SIG-M5 treated with dmso at 0.1 percent for 504 hours (cell line): ENCODE results near the gene CARD14.
"Not testable (repeated sequence)": the region's sequence is repeated elsewhere in the genome, so short reads cannot be mapped to it uniquely, and the experiment has no call there.

Experiments used
- DNase-seq: peaks from one replicate; lab custom pipeline; 2025; ENCODE audit not compliant: unreplicated experiment; lab: John Stamatoyannopoulos, UW

Gene CARD14

DNA sequence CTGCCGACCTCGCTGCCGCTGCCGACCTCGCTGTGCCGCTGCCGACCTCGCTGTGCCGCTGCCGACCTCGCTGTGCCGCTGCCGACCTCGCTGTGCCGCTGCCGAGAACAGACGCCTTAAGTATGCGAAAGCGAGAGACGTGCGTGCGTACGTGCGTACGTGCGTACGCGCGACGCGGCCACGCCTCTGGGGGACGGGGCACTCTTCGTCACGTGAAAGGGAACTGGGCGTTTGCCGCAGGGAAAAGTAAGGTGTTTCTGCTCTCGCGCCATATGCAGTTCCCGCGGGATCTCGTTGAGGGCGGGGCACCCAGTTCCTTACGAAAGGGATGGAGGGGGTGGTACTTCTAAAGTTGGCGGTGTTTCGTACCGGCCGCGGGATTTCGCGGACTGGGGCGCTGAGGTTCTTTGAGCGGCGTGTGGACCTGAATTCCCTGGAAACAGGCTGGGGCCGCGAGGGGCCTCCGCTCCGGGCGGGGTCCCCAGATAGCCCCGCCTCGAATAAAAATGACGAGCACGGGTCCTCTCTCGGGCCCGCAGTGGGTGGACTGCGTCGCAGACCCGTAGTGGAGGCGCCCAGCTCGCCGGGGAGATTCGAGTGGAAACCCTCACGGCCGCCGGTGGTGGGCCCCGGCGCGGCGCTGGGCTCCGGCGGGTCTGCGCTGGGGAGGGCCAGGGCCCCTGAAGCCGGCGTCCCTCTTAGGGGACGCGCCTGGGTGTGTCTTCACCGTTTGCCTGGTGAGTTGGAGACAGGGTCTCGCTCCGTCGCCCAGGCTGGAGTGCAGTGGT lies 22.6 kb upstream of the CARD14 start, which contains the start of gene EIF4A3:
TSS of gene EIF4A3 (minus strand) at position 94 of the 788 bp plus-strand sequence. CDS start 167 bp downstream, outside the sequence.
- peak; percentile 99 for DNase-seq

DNA sequence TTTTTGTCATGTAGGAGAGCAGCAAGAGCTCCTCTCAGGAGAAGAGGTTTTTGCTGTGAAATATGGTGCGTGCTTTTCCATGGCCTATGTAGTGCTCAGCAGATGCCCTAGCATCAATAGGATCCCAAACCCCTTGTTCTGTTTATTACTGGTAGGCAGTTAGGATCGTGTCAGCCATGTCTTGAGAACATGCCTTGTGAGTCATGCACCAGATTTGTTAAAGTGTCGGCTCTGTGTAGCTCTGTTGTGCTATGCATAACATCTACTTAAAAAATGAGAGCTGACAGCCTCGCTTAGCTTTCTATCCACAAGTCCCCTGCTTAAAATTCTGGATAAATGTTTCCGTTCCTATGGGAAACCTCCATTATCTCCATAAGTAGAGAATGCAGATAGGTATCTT lies 18.5 kb upstream of the CARD14 start:
- DNase-seq: no peak

DNA sequence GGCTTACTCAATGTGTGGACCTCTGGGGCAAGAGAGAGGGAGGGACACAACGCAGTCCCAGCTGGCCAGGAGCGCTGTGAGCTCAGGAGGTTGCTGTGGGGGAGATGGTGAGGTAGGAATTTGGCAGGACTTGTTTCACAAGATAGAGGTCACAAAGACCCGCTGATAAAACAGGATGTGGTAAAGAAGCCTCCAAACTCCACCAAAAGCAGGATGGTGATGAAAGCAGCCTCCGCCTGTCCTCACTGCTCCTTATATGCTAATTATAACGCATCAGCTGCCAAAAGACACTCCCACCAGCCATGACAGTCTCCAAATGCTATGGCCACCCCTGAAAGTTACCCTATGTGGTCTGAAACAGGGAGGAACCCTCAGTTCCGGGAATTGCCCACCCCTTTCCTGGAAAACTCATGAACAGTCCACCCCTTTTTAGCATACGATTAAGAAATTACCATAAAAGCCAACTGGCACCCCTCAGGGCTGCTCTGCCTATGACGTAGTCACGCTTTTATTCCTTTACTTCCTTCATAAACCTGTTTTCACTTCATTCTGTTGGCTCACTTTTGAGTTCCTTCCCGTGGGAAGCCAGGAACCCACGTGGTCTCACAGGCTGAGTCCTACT lies 17.6 kb upstream of the CARD14 start:
- peak; percentile 92 for DNase-seq

DNA sequence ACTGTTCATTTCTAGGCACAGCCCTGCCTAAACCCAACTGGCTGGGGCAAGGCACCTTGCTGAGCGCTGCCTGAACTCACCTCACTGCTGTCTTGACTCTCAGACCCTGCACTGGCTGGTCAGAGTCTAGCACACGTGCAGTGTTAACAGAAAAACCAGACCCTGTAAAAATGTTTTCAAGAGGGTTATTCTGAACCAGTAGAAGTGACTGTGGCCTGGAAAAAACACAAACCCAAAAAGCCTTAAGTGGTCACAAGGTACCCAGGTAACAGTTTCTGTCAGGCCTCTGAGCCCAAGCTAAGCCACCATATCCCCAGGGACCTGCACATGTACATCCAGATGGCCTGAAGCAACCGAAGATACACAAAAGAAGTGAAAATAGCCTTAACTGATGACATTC lies 16.8 kb upstream of the CARD14 start:
- DNase-seq: no peak

DNA sequence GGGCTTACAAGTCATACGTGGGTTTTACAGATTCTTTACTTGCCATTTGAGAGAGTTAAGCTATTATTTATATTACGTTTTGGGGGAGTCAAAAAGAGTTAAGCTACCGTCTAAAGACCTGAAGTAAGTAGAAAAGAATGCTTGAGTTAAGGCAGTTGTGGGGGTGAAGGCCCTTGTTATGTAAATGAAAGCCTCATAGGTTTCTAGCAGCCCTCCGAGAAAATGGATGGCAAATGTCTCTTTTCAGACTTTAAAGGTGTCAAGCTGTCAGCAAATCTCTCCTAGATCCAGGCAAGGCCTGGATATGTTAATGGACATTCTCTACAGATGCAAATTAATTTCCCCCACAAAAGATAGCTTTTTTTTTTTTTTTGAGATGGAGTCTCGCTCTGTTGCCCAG lies 15.7 kb upstream of the CARD14 start:
- no peak for DNase-seq

DNA sequence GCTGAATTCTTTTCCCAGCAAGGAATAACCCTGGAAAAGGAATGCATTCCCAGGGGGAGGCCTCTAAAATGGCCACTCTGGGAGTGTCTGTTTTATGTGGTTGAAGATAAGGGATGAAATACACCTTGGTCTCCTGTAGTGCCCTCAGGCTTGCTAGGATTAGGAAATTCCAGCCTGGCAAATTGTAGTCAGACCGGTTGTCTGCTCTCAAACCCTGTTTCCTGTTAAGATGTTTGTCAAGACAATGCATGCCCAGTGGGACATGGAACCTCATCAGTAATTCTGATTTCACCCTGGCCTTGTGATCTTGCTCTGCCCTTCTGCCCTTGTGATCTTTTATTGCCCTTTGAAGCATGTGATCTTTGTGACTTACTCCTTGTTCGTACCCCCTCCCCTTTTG lies 14.2 kb upstream of the CARD14 start:
- not testable (repeated sequence) for DNase-seq

DNA sequence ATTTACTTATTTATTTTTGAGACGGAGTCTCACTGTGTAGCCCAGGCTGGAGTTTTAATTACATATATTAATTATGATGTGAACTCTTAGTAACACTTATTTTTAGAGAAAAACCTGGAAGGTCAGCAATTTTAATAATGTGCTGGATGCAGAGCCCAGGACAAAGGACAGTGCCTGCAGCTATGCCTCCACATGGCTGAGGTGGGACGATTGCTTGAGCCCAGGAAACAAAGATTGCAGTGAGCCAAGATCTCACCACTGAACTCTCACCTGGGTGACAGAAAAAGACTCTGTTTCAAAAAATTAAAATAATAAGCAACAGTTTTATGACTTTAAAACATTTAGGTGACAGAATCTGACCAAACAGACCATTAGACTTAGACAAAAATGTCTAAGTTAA lies 11.0 kb upstream of the CARD14 start:
- no peak for DNase-seq

DNA sequence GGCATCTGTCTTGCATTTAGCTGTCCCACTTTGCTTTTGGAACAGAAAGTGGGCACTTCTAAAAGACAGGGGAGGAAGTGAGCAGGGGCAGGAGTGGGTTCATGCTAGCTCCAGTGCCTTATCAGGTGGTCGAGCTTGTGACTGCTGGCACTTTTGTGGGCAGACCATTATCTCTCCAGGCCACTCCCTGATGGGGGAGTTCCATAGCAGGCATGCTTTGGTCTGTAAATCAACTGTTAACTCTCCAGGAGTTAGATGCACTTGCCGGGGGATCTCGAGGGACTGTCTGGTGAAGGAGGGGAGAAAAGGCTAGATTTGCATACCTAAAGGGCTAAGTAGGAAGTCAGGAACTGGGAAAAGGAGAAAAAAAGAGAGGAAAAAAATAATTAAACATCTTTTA lies 9.3 kb upstream of the CARD14 start:
- DNase-seq: no peak

DNA sequence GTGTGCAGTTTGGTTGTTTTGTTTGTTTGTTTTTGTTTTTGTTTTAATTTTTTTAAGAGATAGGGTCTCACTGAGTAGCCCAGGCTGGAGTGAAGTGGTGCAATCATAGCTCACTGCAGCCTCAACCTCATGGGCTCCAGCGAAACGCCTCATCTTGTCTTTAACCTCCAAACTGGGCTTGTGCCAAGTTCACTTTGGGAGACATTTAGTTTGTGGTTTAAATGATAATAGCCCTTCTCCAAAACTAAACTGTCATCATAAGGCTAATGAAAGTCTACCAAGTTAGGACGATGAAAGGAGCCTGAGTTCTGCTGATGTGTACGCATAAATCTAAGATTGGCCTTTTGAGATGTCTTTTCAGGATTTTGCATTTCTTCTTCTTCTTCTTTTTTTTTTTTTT lies 6.5 kb upstream of the CARD14 start:
- no peak for DNase-seq

DNA sequence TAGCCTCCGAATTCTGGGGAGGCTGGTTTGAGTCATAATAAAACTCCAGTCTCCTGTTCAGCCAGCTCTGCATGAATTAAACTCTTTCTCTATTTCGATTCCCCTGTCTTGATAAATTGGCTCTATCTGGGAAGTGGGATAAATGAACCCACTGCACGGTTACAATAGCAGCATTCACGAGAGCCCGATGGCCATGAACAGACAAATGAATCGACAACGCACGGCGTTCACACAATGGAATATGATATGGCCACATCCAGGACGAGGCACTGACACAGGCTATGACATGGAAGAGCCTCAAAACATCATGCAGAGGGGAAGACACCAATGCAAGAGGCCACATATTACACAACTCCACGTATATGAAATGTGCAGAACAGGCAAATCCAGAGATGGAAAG lies 5.6 kb upstream of the CARD14 start:
- peak; percentile 8 for DNase-seq

DNA sequence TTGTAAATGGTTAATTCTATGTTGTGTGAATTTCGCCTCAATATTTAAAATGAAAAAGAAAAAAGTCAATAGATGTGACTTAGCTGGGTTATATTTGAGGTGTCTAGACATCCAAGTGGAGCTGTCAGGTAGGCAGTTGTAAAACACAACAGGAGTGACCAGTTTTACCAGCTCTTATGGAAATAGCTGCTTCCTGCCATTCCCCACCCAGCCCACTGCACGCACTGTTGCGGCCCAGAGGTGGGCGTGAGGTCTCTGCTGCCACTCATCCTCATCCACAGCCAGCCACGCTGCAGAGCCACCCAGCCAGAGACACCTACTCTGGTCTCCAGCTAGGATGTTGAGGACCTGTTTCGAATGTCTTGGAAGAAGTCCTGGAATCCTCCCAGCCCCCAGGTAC lies 3.4 kb upstream of the CARD14 start:
- peak; percentile 20 for DNase-seq

DNA sequence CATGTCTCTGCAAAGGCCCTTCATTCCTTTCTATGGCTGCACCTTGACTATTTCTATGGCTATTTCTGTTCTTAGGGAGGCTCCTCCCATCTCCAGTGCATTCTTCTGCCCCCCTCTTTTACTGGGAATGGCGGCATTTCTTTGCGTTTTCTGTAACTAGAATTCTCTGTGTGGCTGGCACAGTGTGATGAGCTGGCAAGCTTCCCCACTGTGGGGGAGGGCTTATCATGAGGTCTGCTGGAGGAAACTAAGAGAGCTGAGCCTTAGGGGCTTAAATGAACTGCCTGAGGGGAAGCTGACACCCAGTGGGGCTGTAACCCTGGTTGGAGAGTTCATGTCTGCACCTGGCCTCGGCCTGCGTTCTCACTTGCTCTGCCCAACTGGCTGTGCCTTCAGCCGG lies 1.5 kb upstream of the CARD14 start:
- no peak for DNase-seq

DNA sequence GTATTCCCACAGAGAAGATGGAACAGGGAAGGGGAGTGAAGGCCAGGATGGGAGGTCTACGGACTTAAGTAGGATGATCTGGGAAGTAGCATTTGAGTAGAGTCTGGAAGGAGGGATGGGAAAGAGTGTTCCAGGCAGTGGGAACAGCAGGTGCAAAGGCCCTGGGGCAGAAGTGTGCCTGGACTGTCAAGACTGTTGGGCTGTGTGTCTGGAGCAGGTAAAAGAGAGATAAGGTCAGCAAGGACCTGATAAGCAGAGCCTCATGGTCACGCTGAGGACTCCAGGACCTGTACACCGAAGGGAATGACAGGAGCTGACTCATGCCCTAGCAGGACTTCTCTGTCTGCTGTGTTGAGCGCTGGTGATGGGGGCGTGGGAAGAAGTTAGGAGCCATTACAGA lies 723 bp upstream of the CARD14 start:
- DNase-seq: no peak

DNA sequence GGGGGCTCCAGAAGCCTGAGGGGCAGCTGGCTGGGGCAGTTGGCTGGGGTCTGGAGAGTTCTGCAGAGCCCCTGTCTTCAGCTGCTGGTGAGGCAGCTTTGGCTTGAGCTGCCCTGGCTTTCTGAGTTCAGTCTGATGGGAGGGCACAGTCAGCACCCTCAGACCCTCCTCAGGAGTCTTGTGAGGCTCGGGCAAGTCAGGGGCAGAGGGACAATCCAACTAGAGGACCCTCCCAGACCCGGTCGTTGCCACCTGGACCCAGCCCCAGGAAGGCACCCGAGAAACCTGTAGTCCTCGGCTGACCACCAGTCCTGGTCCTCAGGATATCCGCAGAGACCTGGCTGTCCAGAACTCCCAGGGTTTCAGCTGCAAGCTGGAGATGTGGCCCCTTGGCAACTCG lies 1.9 kb downstream of the CARD14 start:
- DNase-seq: no peak

DNA sequence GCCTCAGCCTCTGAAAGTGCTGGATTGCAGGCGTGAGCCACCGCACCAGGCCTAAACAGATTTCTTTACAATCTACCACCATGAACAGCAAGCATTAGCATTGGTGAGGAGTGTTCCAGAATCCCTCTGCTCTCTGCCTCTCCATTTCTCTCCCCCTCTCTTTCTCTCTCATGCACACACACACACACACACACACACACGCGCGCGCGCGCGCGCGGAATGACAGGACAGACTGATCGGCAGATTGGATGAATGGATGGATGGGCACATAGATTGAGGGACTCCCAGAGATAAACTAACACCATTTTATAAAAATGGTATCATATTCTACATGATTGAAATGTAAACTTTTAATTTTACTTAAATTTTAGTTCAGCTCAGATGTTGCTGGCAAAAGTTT lies 3.3 kb downstream of the CARD14 start:
- DNase-seq: no peak

DNA sequence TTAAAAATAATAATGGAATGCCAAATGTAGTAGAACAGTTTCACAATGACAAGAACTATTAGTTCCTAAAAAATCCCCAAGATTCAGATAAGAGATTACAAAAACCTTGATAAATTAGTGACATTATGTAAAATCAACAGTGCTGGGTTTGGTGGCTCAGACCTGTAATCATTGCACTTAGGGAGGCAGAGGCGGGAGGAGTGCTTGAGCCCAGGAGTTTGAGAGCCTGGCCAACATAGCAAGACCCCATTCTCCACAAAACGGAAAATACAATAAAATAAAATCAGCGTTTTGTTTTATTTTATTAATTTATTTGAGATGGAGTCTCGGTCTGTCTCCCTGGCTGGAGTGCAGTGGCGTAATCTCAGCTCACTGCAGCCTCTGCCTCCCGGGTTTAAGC lies 4.1 kb downstream of the CARD14 start:
- DNase-seq: no peak

DNA sequence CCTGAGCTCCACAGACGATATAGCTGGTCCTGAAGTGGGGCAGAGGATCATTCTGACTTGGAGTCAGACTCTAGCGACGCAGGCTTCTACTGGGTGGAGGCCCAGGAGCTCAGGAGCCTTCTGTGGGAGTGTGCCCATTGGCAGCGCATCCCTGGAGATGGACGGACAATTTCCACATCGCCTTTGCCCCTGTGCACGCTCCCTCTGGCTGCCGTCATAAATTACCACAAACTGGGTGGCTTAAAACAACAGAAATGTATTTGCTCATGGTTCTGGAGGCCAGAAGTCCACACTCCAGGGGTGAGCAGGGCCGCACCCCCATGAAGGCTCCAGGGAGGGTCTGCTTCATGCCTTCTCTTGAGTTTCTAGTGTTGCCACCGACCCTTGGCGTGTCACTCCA lies 6.9 kb downstream of the CARD14 start:
- DNase-seq: no peak

DNA sequence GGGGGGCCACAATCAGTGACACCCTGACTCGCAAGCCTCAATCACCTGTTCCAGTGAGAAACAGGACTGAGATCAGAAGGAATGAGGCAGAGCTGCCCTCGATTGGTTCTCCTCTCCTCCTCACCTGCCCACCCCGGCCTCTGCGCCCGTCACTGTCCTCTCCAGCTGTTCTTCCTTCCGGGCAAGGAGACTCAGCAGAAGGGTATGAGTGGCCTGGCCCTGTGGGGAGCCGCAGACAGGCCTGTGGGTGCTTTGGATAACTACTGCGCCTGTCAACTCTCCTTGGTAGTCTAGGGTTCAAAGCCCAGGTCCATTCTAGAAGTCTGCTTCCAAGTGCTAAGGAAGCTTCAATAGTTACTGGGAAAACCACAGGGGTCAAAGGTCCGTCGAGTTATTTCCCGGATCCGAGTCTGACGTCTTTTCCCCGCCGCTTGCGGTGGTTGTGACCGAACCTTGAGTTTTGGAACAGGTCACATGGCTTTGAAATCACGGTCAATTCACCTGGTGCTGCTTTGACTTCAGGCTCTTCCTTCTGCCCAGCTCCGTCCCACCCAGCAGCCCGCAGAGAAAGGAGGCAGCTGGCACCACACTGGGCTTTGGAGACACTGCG lies 8.3 kb downstream of the CARD14 start:
- no peak for DNase-seq

DNA sequence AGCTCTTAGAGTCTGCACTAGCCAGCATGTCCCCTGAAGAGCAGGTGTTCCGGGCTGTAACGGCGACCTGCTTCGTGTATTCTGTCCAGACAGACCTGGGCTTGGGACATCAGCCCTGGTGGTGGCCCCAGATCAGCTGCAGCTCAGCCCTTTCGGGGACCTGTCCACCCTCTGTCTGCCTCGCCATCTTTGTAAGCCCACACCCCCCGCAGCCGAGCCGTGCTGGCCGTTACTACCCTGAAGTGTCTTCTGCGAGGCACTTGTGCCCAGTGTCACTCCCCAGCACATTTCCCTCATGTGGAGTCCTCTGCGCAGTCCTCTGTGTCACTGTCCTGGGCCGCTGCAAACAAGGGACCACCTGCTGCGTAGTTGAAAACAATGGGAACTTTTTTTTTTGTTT lies 10.4 kb downstream of the CARD14 start:
- DNase-seq: no peak

DNA sequence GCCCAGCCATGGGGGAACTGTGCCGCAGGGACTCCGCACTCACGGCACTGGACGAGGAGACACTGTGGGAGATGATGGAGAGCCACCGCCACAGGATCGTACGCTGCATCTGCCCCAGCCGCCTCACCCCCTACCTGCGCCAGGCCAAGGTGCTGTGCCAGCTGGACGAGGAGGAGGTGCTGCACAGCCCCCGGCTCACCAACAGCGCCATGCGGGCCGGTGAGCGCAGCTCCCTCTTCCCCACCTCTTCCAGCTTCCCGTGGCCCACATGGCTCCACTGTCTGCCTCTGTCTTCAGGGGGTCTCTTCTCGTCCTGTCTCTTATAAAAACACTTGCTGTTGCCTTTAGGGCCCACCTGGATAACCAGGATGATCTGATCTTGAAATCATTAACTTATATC lies 11.6 kb downstream of the CARD14 start:
- no peak for DNase-seq

DNA sequence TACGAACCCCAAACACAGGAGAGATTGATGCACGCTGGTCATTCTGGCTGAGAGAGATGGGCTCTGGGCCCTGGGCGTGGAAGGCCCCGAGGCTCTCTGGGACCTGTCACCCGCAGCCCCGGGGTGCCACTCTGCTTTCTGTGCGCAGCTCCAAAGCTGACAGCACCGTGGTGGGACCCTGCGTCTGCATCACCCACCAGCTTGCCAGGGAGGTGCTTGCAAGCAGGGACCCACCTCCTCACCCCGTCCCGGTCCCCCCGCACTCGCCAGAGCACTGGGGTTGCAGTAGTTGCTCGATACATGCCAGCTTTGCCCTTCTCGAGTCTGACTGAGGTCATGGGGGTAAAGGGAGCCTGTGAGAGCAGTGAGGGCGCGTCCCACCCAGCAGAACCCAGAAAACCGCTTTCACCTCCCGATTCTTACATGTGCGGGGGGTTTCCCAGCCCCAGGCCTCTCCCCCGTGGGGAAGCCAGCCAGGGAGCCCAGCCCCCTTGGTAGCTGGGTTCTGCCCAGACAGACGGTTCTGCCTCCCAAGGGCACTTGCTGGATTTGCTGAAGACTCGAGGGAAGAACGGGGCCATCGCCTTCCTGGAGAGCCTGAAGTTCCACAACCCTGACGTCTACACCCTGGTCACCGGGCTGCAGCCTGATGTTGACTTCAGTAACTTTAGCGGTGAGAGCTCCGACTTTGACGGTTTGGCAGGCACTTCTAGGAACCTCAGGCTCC lies 12.5 kb downstream of the CARD14 start:
- DNase-seq: no peak

DNA sequence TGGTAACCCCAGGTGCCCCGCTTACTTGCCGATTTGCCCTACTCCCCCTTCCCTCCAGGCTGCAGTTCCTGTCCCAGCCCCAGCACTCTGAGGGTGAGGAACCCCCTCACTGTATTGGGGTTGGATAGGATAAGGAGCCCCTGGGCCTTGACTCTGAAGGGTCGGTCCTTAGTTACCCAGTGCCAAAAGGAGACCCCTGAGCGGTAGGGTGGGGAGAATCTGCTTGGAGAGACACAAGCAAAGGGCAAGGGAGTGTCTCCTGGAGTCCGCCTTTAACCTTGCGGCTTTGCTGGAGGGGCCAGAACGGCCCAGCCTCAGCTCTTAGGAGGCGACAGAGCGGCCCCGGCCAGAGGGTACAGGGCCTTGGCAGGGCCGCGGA lies 13.0 kb downstream of the CARD14 start:
- DNase-seq: no peak
